H9 (cell line): ENCODE measurements around the gene TMEM81. TPM values are rescaled to one million over a fixed set of nuclear protein-coding genes. Genes with fewer than 3 reads are reported as not detected.

ENCODE experiments used
- DNase-seq: peaks from one replicate; pipeline ENCODE4 v3.0.0-alpha.2; 2017
- H2AFZ ChIP-seq: one replicate; pipeline ENCODE4 v1.6.1; 2013; ENCODE audit warnings: mild to moderate bottlenecking, low read length, control low read depth, moderate library complexity
- H2AK5ac ChIP-seq: 2 replicates; pipeline ENCODE4 v1.6.1; 2013; ENCODE audit warnings: low read length, control low read depth, mixed read lengths; ENCODE audit not compliant: insufficient read length
- H2BK120ac ChIP-seq: one replicate; pipeline ENCODE4 v1.6.1; 2013; ENCODE audit warnings: low read depth, mild to moderate bottlenecking, low read length, control low read depth, inconsistent platforms; ENCODE audit not compliant: poor library complexity, severe bottlenecking
- H2BK12ac ChIP-seq: 2 replicates; pipeline ENCODE4 v1.6.1; 2013; ENCODE audit warnings: low read length, control low read depth, mixed read lengths, low read depth; ENCODE audit not compliant: insufficient read length
- H2BK15ac ChIP-seq: 2 replicates; pipeline ENCODE4 v1.6.1; 2013; ENCODE audit warnings: low read depth, low read length, control low read depth
- H2BK20ac ChIP-seq: one replicate; pipeline ENCODE4 v1.6.1; 2013; ENCODE audit warnings: low read depth, mild to moderate bottlenecking, low read length, control low read depth, inconsistent platforms; ENCODE audit not compliant: poor library complexity, severe bottlenecking
- H2BK5ac ChIP-seq: 2 replicates; pipeline ENCODE4 v1.6.1; 2013; ENCODE audit warnings: low read length, control low read depth, mixed read lengths; ENCODE audit not compliant: insufficient read length
- H3K14ac ChIP-seq: 2 replicates; pipeline ENCODE4 v1.6.1; 2013; ENCODE audit warnings: low read length, control low read depth; ENCODE audit not compliant: insufficient read depth
- H3K18ac ChIP-seq: 2 replicates; pipeline ENCODE4 v1.6.1; 2013; ENCODE audit warnings: low read depth, mild to moderate bottlenecking, mixed read lengths, low read length, control low read depth; ENCODE audit not compliant: insufficient read length
- H3K23ac ChIP-seq: 2 replicates; pipeline ENCODE4 v1.6.1; 2013; ENCODE audit warnings: low read length, control low read depth, mixed read lengths, low read depth; ENCODE audit not compliant: insufficient read length
- H3K23me2 ChIP-seq: 2 replicates; pipeline ENCODE4 v1.6.1; 2013; ENCODE audit warnings: low read depth, mild to moderate bottlenecking, mixed read lengths, low read length, control low read depth; ENCODE audit not compliant: insufficient read length, poor library complexity, severe bottlenecking
- H3K27ac ChIP-seq: 2 replicates; pipeline ENCODE4 v1.5.1; 2013; ENCODE audit warnings: low read length, control low read depth, mixed read lengths, low read depth; ENCODE audit not compliant: insufficient read length
- H3K27me3 ChIP-seq: 2 replicates; pipeline ENCODE4 v1.6.1; 2013; ENCODE audit warnings: low read length, control low read depth, inconsistent platforms; ENCODE audit not compliant: insufficient read depth
- H3K4ac ChIP-seq: 2 replicates; pipeline ENCODE4 v1.6.1; 2013; ENCODE audit warnings: low read depth, mild to moderate bottlenecking, control low read depth, inconsistent platforms, low read length, moderate library complexity
- H3K4me1 ChIP-seq: 2 replicates; pipeline ENCODE4 v1.6.1; 2013; ENCODE audit warnings: low read length, control low read depth, inconsistent platforms; ENCODE audit not compliant: insufficient read depth
- H3K4me2 ChIP-seq: 2 replicates; pipeline ENCODE4 v1.6.1; 2013; ENCODE audit warnings: low read length, control low read depth, mixed read lengths; ENCODE audit not compliant: insufficient read length, insufficient read depth
- H3K56ac ChIP-seq: 2 replicates; pipeline ENCODE4 v1.6.1; 2013; ENCODE audit warnings: low read depth, mild to moderate bottlenecking, mixed read lengths, low read length, control low read depth; ENCODE audit not compliant: insufficient read length
- H3K79me1 ChIP-seq: 2 replicates; pipeline ENCODE4 v1.6.1; 2013; ENCODE audit warnings: low read depth, mild to moderate bottlenecking, moderate library complexity, low read length, control low read depth, inconsistent platforms; ENCODE audit not compliant: insufficient read depth, poor library complexity, severe bottlenecking
- H3K79me2 ChIP-seq: 2 replicates; pipeline ENCODE4 v1.6.1; 2013; ENCODE audit warnings: low read length, control low read depth, inconsistent platforms; ENCODE audit not compliant: insufficient read depth
- H3K9ac ChIP-seq: 2 replicates; pipeline ENCODE4 v1.6.1; 2013; ENCODE audit warnings: low read length, control low read depth, mixed read lengths; ENCODE audit not compliant: insufficient read length; ENCODE audit errors: extremely low read depth
- H3K9me3 ChIP-seq: one replicate; pipeline ENCODE4 v1.6.1; 2013; ENCODE audit warnings: low read depth, low read length, inconsistent platforms; ENCODE audit not compliant: control insufficient read depth
- H3T11ph ChIP-seq: one replicate; pipeline ENCODE4 v1.6.1; 2013; ENCODE audit warnings: mild to moderate bottlenecking, low read length, control low read depth, inconsistent platforms
- H4K20me1 ChIP-seq: one replicate; pipeline ENCODE4 v1.6.1; 2013; ENCODE audit not compliant: control insufficient read depth, insufficient read length, insufficient read depth
- H4K5ac ChIP-seq: 2 replicates; pipeline ENCODE4 v1.6.1; 2013; ENCODE audit warnings: low read depth, mild to moderate bottlenecking, mixed read lengths, low read length, control low read depth; ENCODE audit not compliant: insufficient read length
- H4K8ac ChIP-seq: replicated peaks from 2 replicates; pipeline ENCODE4 v1.6.1; 2013; ENCODE audit warnings: low read length, control low read depth, mixed read lengths, low read depth; ENCODE audit not compliant: insufficient read length
- H4K91ac ChIP-seq: 2 replicates; pipeline ENCODE4 v1.6.1; 2013; ENCODE audit warnings: low read depth, mild to moderate bottlenecking, moderate library complexity, mixed read lengths, low read length, control low read depth; ENCODE audit not compliant: insufficient read length
- H3K27ac Mint-ChIP-seq, 3 experiments: 2 replicates in 2 of 3; 3 replicates in 1 of 3; pipeline ENCODE4 v1.8.0; 2020 to 2021; ENCODE audit warnings: mixed read lengths in 3 of 3, mild to moderate bottlenecking in 1 of 3, moderate library complexity in 1 of 3
- H3K27me3 Mint-ChIP-seq: 2 replicates; pipeline ENCODE4 v1.8.0; 2021; ENCODE audit warnings: low read depth, mild to moderate bottlenecking, moderate library complexity, mixed read lengths
- H3K36me3 Mint-ChIP-seq, 3 experiments: 2 replicates in 2 of 3; 3 replicates in 1 of 3; pipeline ENCODE4 v1.8.0; 2020 to 2021; ENCODE audit warnings: low read depth in 3 of 3, mixed read lengths in 3 of 3; ENCODE audit not compliant: insufficient read depth in 1 of 3
- H3K4me1 Mint-ChIP-seq, 2 experiments: 2 replicates each; pipeline ENCODE4 v1.8.0; 2020; ENCODE audit warnings: mixed read lengths in 2 of 2
- H3K4me3 Mint-ChIP-seq, 2 experiments: 2 replicates in 1 of 2; 3 replicates in 1 of 2; pipeline ENCODE4 v1.8.0; 2020 to 2021; ENCODE audit warnings: mild to moderate bottlenecking in 2 of 2, mixed read lengths in 2 of 2, moderate library complexity in 1 of 2
- H3K9me3 Mint-ChIP-seq, 2 experiments: 2 replicates in 1 of 2; 3 replicates in 1 of 2; pipeline ENCODE4 v1.8.0; 2020; ENCODE audit warnings: mild to moderate bottlenecking in 2 of 2, mixed read lengths in 2 of 2, moderate library complexity in 1 of 2
- WGBS: extraction: QIAGEN DNeasy Blood & Tissue Kit; methylation state at CpG from one replicate; pipeline ENCODE4 v1.1.7; 2013; ENCODE audit warnings: missing lambda C conversion rate, low lambda C conversion rate, mixed read lengths; ENCODE audit not compliant: insufficient read length; ENCODE audit errors: extremely low coverage; 5-methylcytosine and 5-hydroxymethylcytosine counted together
- total RNA-seq: library from RNA; stranded (reverse); gene quantifications from 2 replicates; pipeline ENCODE4 v1.2.1, GENCODE V29; 2021
- TF ChIP-seq, protein P1 (sequence below): fragments of 200-600 bp; sonication (generic); conservative IDR thresholded peaks from 3 replicates; pipeline ENCODE4 v1.8.0; 2021; ENCODE audit warnings: antibody characterized with exemption, mild to moderate bottlenecking

Gene TMEM81
- total RNA-seq, 1 experiment from 2014 or later, result 3.0 TPM

DNA sequence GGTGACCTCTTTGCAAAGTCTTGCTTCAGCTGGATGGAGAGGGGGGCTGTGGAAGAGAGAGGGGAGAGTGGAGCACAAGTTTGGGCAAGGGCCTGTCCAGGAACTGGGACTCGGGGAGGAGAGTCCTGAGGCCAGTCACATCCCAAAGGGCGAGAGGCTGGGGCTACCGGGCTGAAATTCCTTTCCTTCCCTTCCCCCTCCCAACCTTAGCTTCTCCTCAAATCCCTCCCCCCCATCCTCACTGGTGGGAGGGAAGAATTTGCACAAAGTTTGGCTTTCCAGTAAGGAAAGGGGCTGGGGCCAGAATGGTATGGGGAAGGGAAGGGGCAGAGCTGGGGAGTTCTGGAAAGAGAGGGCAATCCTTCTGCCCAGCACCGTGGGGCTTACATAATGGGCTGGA is 40.4 kb downstream of the TMEM81 start:
- no CpG with 5 or more reads among the region's 4 CpGs for WGBS
- no peak for DNase-seq
- H3K56ac ChIP-seq, result no peak overlapping the region
- no peak overlapping the region for H3T11ph ChIP-seq
- H3K4me3 Mint-ChIP-seq, result peak overlapping the region in 1 of 2 experiments; percentile 71; a peak in 2 of 5 replicates
- no peaks in the 10 kb centered on the region for H3K9me3 ChIP-seq
- H3K4me1 Mint-ChIP-seq, result peaks cover 35 to 42% of the 10 kb centered on the region in 2 experiments
- no peaks in the 10 kb centered on the region for H3K79me2 ChIP-seq
- H3K36me3 Mint-ChIP-seq, result no peaks in the 10 kb centered on the region
- no peak overlapping the region for H3K4ac ChIP-seq
- no peak overlapping the region for H3K14ac ChIP-seq
- H2BK5ac ChIP-seq, result no peak overlapping the region
- no peak overlapping the region for H2BK15ac ChIP-seq
- no peaks in the 10 kb centered on the region; the same call in 1 of the 2 replicates for H3K27me3 ChIP-seq
- H4K91ac ChIP-seq, result no peak overlapping the region
- H4K20me1 ChIP-seq, result peaks cover 4% of the 10 kb centered on the region
- no peak overlapping the region for H4K8ac ChIP-seq
- H3K4me1 ChIP-seq, result peaks cover 12% of the 10 kb centered on the region; the same call in 1 of the 2 replicates
- no peak overlapping the region for H2AFZ ChIP-seq
- no peak overlapping the region for H3K18ac ChIP-seq
- TF ChIP-seq, protein P1, sequence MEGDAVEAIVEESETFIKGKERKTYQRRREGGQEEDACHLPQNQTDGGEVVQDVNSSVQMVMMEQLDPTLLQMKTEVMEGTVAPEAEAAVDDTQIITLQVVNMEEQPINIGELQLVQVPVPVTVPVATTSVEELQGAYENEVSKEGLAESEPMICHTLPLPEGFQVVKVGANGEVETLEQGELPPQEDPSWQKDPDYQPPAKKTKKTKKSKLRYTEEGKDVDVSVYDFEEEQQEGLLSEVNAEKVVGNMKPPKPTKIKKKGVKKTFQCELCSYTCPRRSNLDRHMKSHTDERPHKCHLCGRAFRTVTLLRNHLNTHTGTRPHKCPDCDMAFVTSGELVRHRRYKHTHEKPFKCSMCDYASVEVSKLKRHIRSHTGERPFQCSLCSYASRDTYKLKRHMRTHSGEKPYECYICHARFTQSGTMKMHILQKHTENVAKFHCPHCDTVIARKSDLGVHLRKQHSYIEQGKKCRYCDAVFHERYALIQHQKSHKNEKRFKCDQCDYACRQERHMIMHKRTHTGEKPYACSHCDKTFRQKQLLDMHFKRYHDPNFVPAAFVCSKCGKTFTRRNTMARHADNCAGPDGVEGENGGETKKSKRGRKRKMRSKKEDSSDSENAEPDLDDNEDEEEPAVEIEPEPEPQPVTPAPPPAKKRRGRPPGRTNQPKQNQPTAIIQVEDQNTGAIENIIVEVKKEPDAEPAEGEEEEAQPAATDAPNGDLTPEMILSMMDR, result no peak
- no peak overlapping the region for H2BK120ac ChIP-seq
- no peak overlapping the region for H3K27ac ChIP-seq
- H3K23ac ChIP-seq, result no peak overlapping the region
- H3K9me3 Mint-ChIP-seq, result no peaks in the 10 kb centered on the region; a peak in 1 of 5 replicates
- no peak overlapping the region for H4K5ac ChIP-seq
- H2BK12ac ChIP-seq, result no peak overlapping the region
- H2BK20ac ChIP-seq, result no peak overlapping the region
- no peaks in the 10 kb centered on the region for H3K23me2 ChIP-seq
- peaks cover 81% of the 10 kb centered on the region for H3K27me3 Mint-ChIP-seq
- no peaks in the 10 kb centered on the region for H3K79me1 ChIP-seq
- no peak overlapping the region for H2AK5ac ChIP-seq
- peak overlapping the region; percentile 32 for H3K4me2 ChIP-seq
- no peak overlapping the region for H3K9ac ChIP-seq
- no peak overlapping the region for H3K27ac Mint-ChIP-seq
